Caco-2 (cell line): ENCODE results near the gene RGCC. TPM values are rescaled to one million over a fixed set of nuclear protein-coding genes. Genes with fewer than 3 reads are reported as not detected.

Source experiments
- BruUV-seq: library from RNA; stranded (reverse); fragments of 400-500 nt; replicated peaks from 2 replicates; lab custom pipeline; 2021; lab: Mats Ljungman, UMichigan
- CTCF ChIA-PET: fragments of 300-600 bp; sonication (Branson Sonifier 250); formaldehyde crosslinking; loops from one replicate; lab custom pipeline; 2022; ENCODE audit warnings: antibody characterized with exemption; lab: Charles Lee
- POLR2A ChIA-PET: fragments of 300-600 bp; sonication (Branson Sonifier 250); formaldehyde crosslinking; loops from one replicate; lab custom pipeline; 2022; ENCODE audit warnings: antibody characterized with exemption; lab: Charles Lee
- DNase-seq, 2 experiments: peaks; one replicate each; pipeline versions ENCODE4 v3.0.0 to v3.0.0-alpha.2; 2020 to 2022
- H3K27me3 ChIP-seq: replicated peaks from 2 replicates; pipeline ENCODE4 v1.6.0; 2011; ENCODE audit warnings: low read length; ENCODE audit not compliant: control insufficient read depth, insufficient read depth
- H3K36me3 ChIP-seq: 2 replicates; pipeline ENCODE4 v1.5.1; 2011; ENCODE audit warnings: low read length; ENCODE audit not compliant: control insufficient read depth, insufficient read depth
- H3K4me1 ChIP-seq: fragments of 250-450 bp; sonication (Bioruptor Pico); 2 replicates; pipeline ENCODE4 v1.5.1; 2020; ENCODE audit warnings: mild to moderate bottlenecking
- H3K4me3 ChIP-seq: 2 replicates; pipeline ENCODE4 v1.5.1; 2011; ENCODE audit warnings: low read depth, mild to moderate bottlenecking, control low read depth, low read length
- H3K9me3 ChIP-seq: fragments of 250-450 bp; sonication (Bioruptor Pico); 2 replicates; pipeline ENCODE4 v1.5.1; 2020; ENCODE audit warnings: mild to moderate bottlenecking, moderate library complexity
- H3K27ac Mint-ChIP-seq: one replicate; pipeline ENCODE4 v1.8.0; 2022; ENCODE audit warnings: mixed read lengths; ENCODE audit not compliant: unreplicated experiment
- H3K27me3 Mint-ChIP-seq: one replicate; pipeline ENCODE4 v1.8.0; 2022; ENCODE audit warnings: mixed read lengths; ENCODE audit not compliant: insufficient read depth, unreplicated experiment
- H3K36me3 Mint-ChIP-seq: one replicate; pipeline ENCODE4 v1.8.0; 2022; ENCODE audit warnings: mild to moderate bottlenecking, mixed read lengths; ENCODE audit not compliant: insufficient read depth, unreplicated experiment
- H3K4me1 Mint-ChIP-seq: one replicate; pipeline ENCODE4 v1.8.0; 2022; ENCODE audit warnings: low read depth, mixed read lengths; ENCODE audit not compliant: unreplicated experiment
- H3K4me3 Mint-ChIP-seq: one replicate; pipeline ENCODE4 v1.8.0; 2022; ENCODE audit warnings: mild to moderate bottlenecking, moderate library complexity, mixed read lengths; ENCODE audit not compliant: unreplicated experiment
- H3K9me3 Mint-ChIP-seq: one replicate; pipeline ENCODE4 v1.8.0; 2022; ENCODE audit warnings: mixed read lengths; ENCODE audit not compliant: unreplicated experiment
- CTCF ChIP-seq, 2 experiments: fragments of 200-600 bp in 1 of 2; IDR thresholded peaks; 1 replicate in 1 of 2; 2 replicates in 1 of 2; pipeline versions ENCODE4 v1.5.1 to v1.8.0; 2011 to 2022; ENCODE audit warnings: antibody characterized with exemption in 1 of 2, control low read depth in 1 of 2, inconsistent platforms in 1 of 2, low read depth in 1 of 2, low read length in 1 of 2, mild to moderate bottlenecking in 1 of 2, moderate library complexity in 1 of 2; ENCODE audit not compliant: insufficient read depth in 1 of 2, severe bottlenecking in 1 of 2, unreplicated experiment in 1 of 2
- intact Hi-C: fragments of 100-400 bp; cut with micrococcal nuclease; formaldehyde crosslinking; loops from one replicate; pipeline ENCODE4 v1.10.0; 2022; ENCODE audit not compliant: unreplicated experiment
- total RNA-seq: library from RNA; stranded (reverse); gene quantifications from 2 replicates; pipeline ENCODE4 v1.2.3, GENCODE V29; 2022

The RGCC gene
- total RNA-seq, 1 experiment from 2014 or later = 70.8 TPM

- no peaks in the 10 kb centered on the region for H3K27me3 ChIP-seq
- no TSS peak for BruUV-seq
- no peak for DNase-seq
- intact Hi-C loops = no loop called here
- H3K4me3 ChIP-seq = no peak overlapping the region
- Mint-ChIP-seq H3K4me3 (no peak overlapping the region), H3K27me3 (no peaks in the 10 kb centered on the region), H3K27ac (no peak overlapping the region), H3K9me3 (no peaks in the 10 kb centered on the region), H3K36me3 (peaks cover 5% of the 10 kb centered on the region), H3K4me1 (no peaks in the 10 kb centered on the region)
- H3K9me3 ChIP-seq = peaks cover 3% of the 10 kb centered on the region; the same call in 1 of the 2 replicates
- no peak for TF ChIP-seq CTCF (IDR thresholded peaks at IDR 0.05; ENCODE audit: insufficient read depth in 1 of 2, low read depth in 1 of 2, low read length in 1 of 2, severe bottlenecking in 1 of 2, unreplicated experiment in 1 of 2)
- H3K36me3 ChIP-seq = no peaks in the 10 kb centered on the region
- ChIA-PET POLR2A (no interaction called here), CTCF (no interaction called here)
- H3K4me1 ChIP-seq = no peaks in the 10 kb centered on the region
Observed at GRCh38 chr13:41488124-41488523, 30.8 kb downstream of the RGCC start.

GRCh38 chr13:41490371-41491015, 33.1 kb downstream of the RGCC start:
- no TSS peak for BruUV-seq
- DNase-seq = no peak
- H3K27me3 Mint-ChIP-seq = no peaks in the 10 kb centered on the region
- Histone ChIP-seq H3K4me1 (no peaks in the 10 kb centered on the region), H3K4me3 (no peak overlapping the region), H3K36me3 (no peaks in the 10 kb centered on the region), H3K9me3 (no peaks in the 10 kb centered on the region), H3K27me3 (no peaks in the 10 kb centered on the region)
- no peak overlapping the region for H3K27ac Mint-ChIP-seq
- no peaks in the 10 kb centered on the region for H3K36me3 Mint-ChIP-seq
- H3K4me1 Mint-ChIP-seq = no peaks in the 10 kb centered on the region
- intact Hi-C loops = no loop called here
- CTCF ChIA-PET = no interaction called here
- H3K4me3 Mint-ChIP-seq = no peak overlapping the region
- H3K9me3 Mint-ChIP-seq = no peaks in the 10 kb centered on the region
- POLR2A ChIA-PET = no interaction called here
- no peak for TF ChIP-seq CTCF (IDR thresholded peaks at IDR 0.05; ENCODE audit: insufficient read depth in 1 of 2, low read depth in 1 of 2, low read length in 1 of 2, severe bottlenecking in 1 of 2, unreplicated experiment in 1 of 2)

- Histone ChIP-seq H3K9me3 (no peaks in the 10 kb centered on the region), H3K4me1 (no peaks in the 10 kb centered on the region), H3K36me3 (no peaks in the 10 kb centered on the region), H3K27me3 (no peaks in the 10 kb centered on the region), H3K4me3 (no peak overlapping the region)
- BruUV-seq = no TSS peak
- Mint-ChIP-seq H3K9me3 (no peaks in the 10 kb centered on the region), H3K36me3 (no peaks in the 10 kb centered on the region), H3K4me3 (no peak overlapping the region), H3K27ac (no peak overlapping the region), H3K27me3 (no peaks in the 10 kb centered on the region), H3K4me1 (no peaks in the 10 kb centered on the region)
- CTCF ChIA-PET = no interaction called here
- DNase-seq = no peak
- POLR2A ChIA-PET = no interaction called here
- TF ChIP-seq CTCF (IDR thresholded peaks at IDR 0.05; ENCODE audit: insufficient read depth in 1 of 2, low read depth in 1 of 2, low read length in 1 of 2, severe bottlenecking in 1 of 2, unreplicated experiment in 1 of 2) = no peak
- intact Hi-C loops = no loop called here
Observed at GRCh38 chr13:41491436-41491835, 34.1 kb downstream of the RGCC start.
